Breast epithelium (tissue), 4 donors: ENCODE results near the gene LMX1A. TPM values are rescaled to one million over a fixed set of nuclear protein-coding genes. Genes with fewer than 3 reads are reported as not detected.

ENCODE experiments used
- DNase-seq, 2 donors: peaks; one replicate each; pipeline ENCODE4 v3.0.0-alpha.2; 2019; ENCODE audit warnings: low spot score in 2 of 2
- H3K27ac ChIP-seq, 2 donors: fragments of 200-600 bp; sonication (generic) in 1 of 2; one replicate each; pipeline ENCODE4 v1.5.1; 2016 to 2019; ENCODE audit warnings: mild to moderate bottlenecking in 1 of 2
- H3K27me3 ChIP-seq, 2 donors: fragments of 200-600 bp; sonication (generic) in 1 of 2; one replicate each; pipeline versions ENCODE4 v1.5.1 to v1.6.0; 2017 to 2019; ENCODE audit warnings: control low read depth in 1 of 2, mild to moderate bottlenecking in 1 of 2
- H3K36me3 ChIP-seq: fragments of 200-600 bp; one replicate; pipeline ENCODE4 v1.5.1; 2019
- H3K4me1 ChIP-seq, 2 donors: fragments of 200-600 bp; sonication (generic); one replicate each; pipeline ENCODE4 v1.5.1; 2016 to 2019; ENCODE audit warnings: control low read depth in 1 of 2
- H3K4me3 ChIP-seq, 3 donors: fragments of 200-600 bp; sonication (generic); 1 replicate in 2 of 3; 2 replicates in 1 of 3; pipeline ENCODE4 v1.5.1; 2016 to 2019; ENCODE audit warnings: mild to moderate bottlenecking in 3 of 3, moderate library complexity in 2 of 3
- H3K9me3 ChIP-seq, 2 donors: fragments of 200-600 bp; sonication (generic) in 1 of 2; one replicate each; pipeline ENCODE4 v1.5.1; 2016 to 2019; ENCODE audit warnings: control low read depth in 1 of 2
- CTCF ChIP-seq, 3 donors: fragments of 450-650 bp; IDR thresholded peaks; one replicate each; pipeline ENCODE4 v1.5.1; 2016 to 2017; ENCODE audit warnings: antibody characterized with exemption in 3 of 3, mild to moderate bottlenecking in 3 of 3, moderate library complexity in 3 of 3
- POLR2A ChIP-seq: fragments of 450-650 bp; IDR thresholded peaks from one replicate; pipeline ENCODE4 v1.6.1; 2016; ENCODE audit warnings: antibody characterized with exemption, mild to moderate bottlenecking, moderate library complexity
- POLR2AphosphoS5 ChIP-seq, 3 donors: sonication (generic); formaldehyde crosslinking; IDR thresholded peaks; one replicate each; pipeline ENCODE4 v1.6.1; 2017; ENCODE audit warnings: antibody characterized with exemption in 3 of 3
- intact Hi-C: fragments of 100-400 bp; cut with DNase I; formaldehyde crosslinking; loops from one replicate; pipeline ENCODE4 v1.15.1; 2023; ENCODE audit warnings: low total_unique reads
- total RNA-seq, 3 donors: library from RNA; depleted of rRNA; stranded (reverse); fragments of >200 nt; gene quantifications; one replicate each; pipeline ENCODE4 v1.1.0, GENCODE V29; 2016

Gene LMX1A
- total RNA-seq, 3 donors from 2014 or later, result 1.3 TPM; not detected in 2

GRCh38 chr1:165225650-165226049 lies 130.9 kb downstream of the LMX1A start:
- no peak for DNase-seq
- intact Hi-C loops, result no loop called here
- TF ChIP-seq CTCF (IDR thresholded peaks at IDR 0.05), result no peak
- TF ChIP-seq POLR2AphosphoS5 (IDR thresholded peaks at IDR 0.05), result no peak
- no peak for TF ChIP-seq POLR2A

GRCh38 chr1:165225062-165225461 lies 131.5 kb downstream of the LMX1A start:
- H3K27me3 ChIP-seq, result no peaks in the 10 kb centered on the region
- no peak for TF ChIP-seq POLR2AphosphoS5 (IDR thresholded peaks at IDR 0.05)
- TF ChIP-seq POLR2A, result no peak
- no peak for TF ChIP-seq CTCF (IDR thresholded peaks at IDR 0.05)
- DNase-seq, result no peak
- intact Hi-C loops, result no loop called here
- H3K27ac ChIP-seq, result no peak overlapping the region
- H3K36me3 ChIP-seq, result no peaks in the 10 kb centered on the region
- H3K4me3 ChIP-seq, result no peak overlapping the region
- no peaks in the 10 kb centered on the region for H3K4me1 ChIP-seq
- no peaks in the 10 kb centered on the region for H3K9me3 ChIP-seq

More at GRCh38 chr1:165225650-165226049, 130.9 kb downstream of the LMX1A start:
- Histone ChIP-seq H3K4me1 (no peaks in the 10 kb centered on the region), H3K4me3 (no peak overlapping the region), H3K9me3 (no peaks in the 10 kb centered on the region), H3K27ac (no peak overlapping the region), H3K27me3 (no peaks in the 10 kb centered on the region), H3K36me3 (no peaks in the 10 kb centered on the region)

GRCh38 chr1:165224504-165224903 lies 132.0 kb downstream of the LMX1A start:
- Histone ChIP-seq H3K4me3 (no peak overlapping the region), H3K4me1 (no peaks in the 10 kb centered on the region), H3K9me3 (no peaks in the 10 kb centered on the region), H3K27ac (no peak overlapping the region), H3K27me3 (no peaks in the 10 kb centered on the region), H3K36me3 (no peaks in the 10 kb centered on the region)
- TF ChIP-seq CTCF (IDR thresholded peaks at IDR 0.05) (no peak), POLR2AphosphoS5 (IDR thresholded peaks at IDR 0.05) (no peak), POLR2A (no peak)
- intact Hi-C loops, result no loop called here
- DNase-seq, result no peak

- no peak for DNase-seq
- no peaks in the 10 kb centered on the region for H3K36me3 ChIP-seq
- no peak overlapping the region for H3K4me3 ChIP-seq
- TF ChIP-seq POLR2A (no peak), POLR2AphosphoS5 (IDR thresholded peaks at IDR 0.05) (no peak), CTCF (IDR thresholded peaks at IDR 0.05) (no peak)
- H3K4me1 ChIP-seq, result no peaks in the 10 kb centered on the region
- no peaks in the 10 kb centered on the region for H3K27me3 ChIP-seq
- no peaks in the 10 kb centered on the region for H3K9me3 ChIP-seq
- no peak overlapping the region for H3K27ac ChIP-seq
- intact Hi-C loops, result no loop called here
These were observed 133.9 kb downstream of the LMX1A start for GRCh38 chr1:165222580-165222979.

GRCh38 chr1:165218731-165219130 lies 137.8 kb downstream of the LMX1A start:
- Histone ChIP-seq H3K27ac (no peak overlapping the region), H3K27me3 (no peaks in the 10 kb centered on the region), H3K4me1 (no peaks in the 10 kb centered on the region), H3K36me3 (no peaks in the 10 kb centered on the region), H3K4me3 (no peak overlapping the region), H3K9me3 (no peaks in the 10 kb centered on the region)
- TF ChIP-seq CTCF (IDR thresholded peaks at IDR 0.05) (no peak), POLR2AphosphoS5 (IDR thresholded peaks at IDR 0.05) (no peak), POLR2A (no peak)
- intact Hi-C loops, result no loop called here
- DNase-seq, result no peak
